Mononuclear cell (primary cell): ENCODE data around the gene STAC. TPM values are rescaled to one million over a fixed set of nuclear protein-coding genes. Genes with fewer than 3 reads are reported as not detected.
"Not testable (repeated sequence)": the region's sequence is repeated elsewhere in the genome, so short reads cannot be mapped to it uniquely, and the experiment has no call there.

Experiments used
- H3K27me3 ChIP-seq: 2 replicates; pipeline ENCODE4 v1.6.0; 2011; ENCODE audit warnings: low read length, control low read depth; ENCODE audit not compliant: insufficient read depth
- H3K4me1 ChIP-seq: 2 replicates; pipeline ENCODE4 v1.5.1; 2011; ENCODE audit warnings: mild to moderate bottlenecking, low read length, control low read depth; ENCODE audit not compliant: insufficient read depth
- H3K4me3 ChIP-seq: 2 replicates; pipeline ENCODE4 v1.5.1; 2011; ENCODE audit warnings: mild to moderate bottlenecking, low read length, moderate library complexity
- H3K9me3 ChIP-seq: 2 replicates; pipeline ENCODE4 v1.5.1; 2011; ENCODE audit warnings: low read depth, mild to moderate bottlenecking, control low read depth, low read length
- total RNA-seq: library from RNA; depleted of rRNA; stranded (reverse); fragments of >200 nt; gene quantifications from one replicate; pipeline ENCODE4 v1.2.3, GENCODE V29; 2012

Gene STAC
- total RNA-seq, 1 donor, result under 0.01 TPM

DNA sequence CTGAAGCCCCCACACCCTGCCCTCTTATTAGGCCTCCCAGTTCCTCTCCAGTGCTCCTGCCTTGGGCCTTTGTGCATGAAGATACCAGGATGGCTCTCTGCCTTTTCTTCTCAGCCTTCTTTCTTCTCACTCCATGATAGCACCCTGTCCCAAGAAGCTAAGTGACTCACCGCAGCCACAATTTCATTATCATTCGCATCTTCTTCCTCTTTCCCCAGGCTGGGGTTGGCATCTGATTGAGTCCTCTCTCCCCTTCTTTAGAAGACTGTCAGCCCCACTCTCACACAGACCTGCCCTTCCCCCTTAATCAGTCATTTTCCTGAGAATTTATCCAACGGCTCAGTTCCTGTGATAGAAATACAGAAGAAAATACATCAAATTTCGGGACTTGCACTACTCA lies 102.0 kb downstream of the STAC start:
- Histone ChIP-seq H3K27me3 (no peaks in the 10 kb centered on the region), H3K9me3 (no peaks in the 10 kb centered on the region), H3K4me3 (no peak overlapping the region), H3K4me1 (no peaks in the 10 kb centered on the region)

DNA sequence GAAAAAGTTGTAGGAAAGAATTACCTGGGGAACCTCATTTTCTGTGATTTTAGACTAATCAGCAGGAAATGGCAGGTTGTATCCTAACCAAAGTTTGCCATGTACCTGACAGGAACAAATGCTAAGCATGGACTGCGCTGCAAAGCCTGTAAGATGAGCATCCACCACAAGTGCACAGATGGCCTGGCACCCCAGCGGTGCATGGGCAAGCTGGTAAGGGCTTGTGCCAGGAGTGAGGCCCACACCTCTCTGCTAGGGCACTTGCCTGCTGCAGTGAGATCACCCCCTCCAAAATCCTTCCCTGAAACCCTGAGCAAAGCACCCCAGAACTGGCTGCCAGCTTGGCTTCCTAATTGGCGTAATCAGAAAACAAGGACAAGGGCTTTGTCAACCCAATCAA lies 102.6 kb downstream of the STAC start:
- no peak overlapping the region for H3K4me3 ChIP-seq
- H3K4me1 ChIP-seq, result no peaks in the 10 kb centered on the region
- no peaks in the 10 kb centered on the region for H3K27me3 ChIP-seq
- no peaks in the 10 kb centered on the region for H3K9me3 ChIP-seq

- H3K27me3 ChIP-seq, result no peaks in the 10 kb centered on the region
- no peaks in the 10 kb centered on the region for H3K4me1 ChIP-seq
- H3K4me3 ChIP-seq, result no peak overlapping the region
- no peaks in the 10 kb centered on the region for H3K9me3 ChIP-seq
Measured at GRCh38 chr3:36483709-36484108, 103.4 kb downstream of the STAC start.

DNA sequence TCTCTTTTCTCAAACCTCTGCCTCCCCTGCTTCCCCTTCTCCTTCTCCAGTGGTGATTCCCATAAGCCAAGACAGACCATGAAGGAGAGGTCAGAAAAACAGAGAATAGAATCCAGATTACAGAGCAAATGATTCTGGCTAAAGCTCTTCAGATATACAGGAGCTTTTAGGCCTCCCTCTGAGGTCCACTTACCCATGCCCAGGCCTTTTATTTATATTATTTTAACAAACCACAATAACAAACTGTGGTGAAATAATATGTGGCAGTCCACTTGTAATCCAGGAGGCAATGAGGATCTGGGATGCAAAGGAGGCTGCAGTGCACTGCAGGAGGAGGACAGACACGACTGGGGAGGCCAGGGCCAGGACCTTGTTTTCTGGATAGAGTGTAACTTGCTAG lies 104.1 kb downstream of the STAC start:
- Histone ChIP-seq H3K9me3 (no peaks in the 10 kb centered on the region), H3K4me1 (no peaks in the 10 kb centered on the region), H3K27me3 (no peaks in the 10 kb centered on the region), H3K4me3 (no peak overlapping the region)

DNA sequence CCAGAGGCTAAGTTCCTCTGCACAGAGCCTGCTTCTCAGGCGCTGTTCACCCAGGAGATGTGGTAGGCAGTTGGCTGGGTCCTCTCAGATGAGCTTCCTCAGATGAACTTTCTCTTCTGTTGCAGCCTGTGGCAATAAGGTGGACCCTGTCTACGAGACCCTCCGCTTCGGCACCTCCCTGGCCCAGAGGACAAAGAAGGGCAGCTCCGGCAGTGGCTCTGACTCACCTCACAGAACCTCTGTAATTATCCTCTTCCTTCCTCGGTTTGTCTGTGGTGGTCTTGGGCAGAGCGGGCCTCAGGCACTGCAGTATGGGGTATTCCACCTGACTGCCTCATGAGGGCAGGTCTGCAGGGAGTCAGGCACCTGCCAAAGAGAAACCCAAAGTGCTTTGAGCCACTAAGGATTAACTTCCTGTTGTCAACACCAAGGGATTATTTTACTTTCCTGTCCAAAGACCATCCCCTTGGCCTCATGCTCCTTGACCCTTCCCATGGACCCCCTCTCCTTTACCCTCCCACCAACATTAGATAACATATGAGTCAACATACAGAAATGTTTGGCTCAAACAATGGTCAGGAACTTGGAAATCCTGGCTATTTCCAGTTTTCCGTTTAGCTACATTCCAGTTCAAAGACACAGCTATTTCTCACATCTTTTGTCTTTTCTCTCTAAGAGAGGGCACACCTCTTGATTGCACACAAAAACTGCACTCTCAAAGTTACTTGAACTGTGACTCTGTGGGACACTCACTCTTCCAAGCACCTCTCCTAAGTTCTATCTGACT lies 105.9 kb downstream of the STAC start:
- no peak overlapping the region for H3K4me3 ChIP-seq

DNA sequence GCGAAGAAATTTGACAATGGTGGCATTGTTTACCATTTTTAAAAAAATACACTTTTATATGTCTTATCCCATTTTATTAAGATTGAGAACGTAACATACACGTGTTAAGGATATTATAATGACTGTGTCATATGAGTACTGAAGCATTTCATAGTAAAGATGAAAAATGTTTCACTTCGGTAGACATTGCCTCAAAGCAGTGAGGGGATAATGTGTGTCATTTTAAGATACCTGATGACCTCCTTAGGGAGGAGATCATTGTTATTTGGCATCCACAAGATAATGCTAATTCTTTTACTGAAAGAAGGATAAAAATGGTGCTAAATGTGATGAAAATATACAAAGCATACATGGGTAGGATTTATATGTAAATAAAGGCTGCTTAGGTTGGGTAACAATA lies 107.3 kb downstream of the STAC start:
- H3K4me1 ChIP-seq, result no peaks in the 10 kb centered on the region
- H3K4me3 ChIP-seq, result no peak overlapping the region
- no peaks in the 10 kb centered on the region for H3K9me3 ChIP-seq
- no peaks in the 10 kb centered on the region for H3K27me3 ChIP-seq

More for the DNA sequence above, 105.9 kb downstream of the STAC start:
- H3K27me3 ChIP-seq, result no peaks in the 10 kb centered on the region
- no peaks in the 10 kb centered on the region for H3K4me1 ChIP-seq
- no peaks in the 10 kb centered on the region for H3K9me3 ChIP-seq

DNA sequence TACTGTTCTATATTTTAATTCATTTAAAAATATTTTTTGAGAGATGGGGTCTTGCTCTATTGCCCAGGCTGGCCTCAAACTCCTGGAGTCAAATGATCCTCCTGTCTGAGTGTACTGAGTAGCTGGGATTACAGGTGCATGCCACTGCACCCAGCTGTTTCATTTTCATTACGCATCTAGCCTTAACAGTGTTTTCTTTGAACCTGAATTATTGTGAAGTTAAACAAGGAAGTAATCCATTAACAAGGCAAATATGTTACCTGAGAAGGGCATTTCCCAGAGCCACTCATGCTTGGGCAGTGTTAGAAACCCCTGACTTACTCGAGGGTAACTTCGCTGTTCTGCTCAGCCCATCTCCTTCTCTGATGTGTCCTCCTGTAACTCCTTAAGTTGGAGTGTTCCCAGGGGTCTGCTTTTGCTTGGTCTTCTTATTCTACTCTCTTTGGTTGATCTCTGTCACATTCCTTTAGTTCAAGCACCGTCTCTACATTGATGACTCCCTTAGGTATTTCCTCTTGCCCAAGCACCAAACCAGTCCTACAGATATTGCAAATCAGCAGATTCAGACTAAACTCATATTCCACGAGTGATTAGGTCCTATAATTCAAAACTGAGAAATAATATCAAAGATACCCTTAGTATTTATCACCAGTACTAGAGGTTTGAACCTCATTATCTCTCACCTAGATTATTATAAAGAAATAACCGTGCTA lies 107.9 kb downstream of the STAC start:
- no peaks in the 10 kb centered on the region for H3K4me1 ChIP-seq
- H3K27me3 ChIP-seq, result no peaks in the 10 kb centered on the region
- H3K4me3 ChIP-seq, result no peak overlapping the region
- H3K9me3 ChIP-seq, result no peaks in the 10 kb centered on the region

DNA sequence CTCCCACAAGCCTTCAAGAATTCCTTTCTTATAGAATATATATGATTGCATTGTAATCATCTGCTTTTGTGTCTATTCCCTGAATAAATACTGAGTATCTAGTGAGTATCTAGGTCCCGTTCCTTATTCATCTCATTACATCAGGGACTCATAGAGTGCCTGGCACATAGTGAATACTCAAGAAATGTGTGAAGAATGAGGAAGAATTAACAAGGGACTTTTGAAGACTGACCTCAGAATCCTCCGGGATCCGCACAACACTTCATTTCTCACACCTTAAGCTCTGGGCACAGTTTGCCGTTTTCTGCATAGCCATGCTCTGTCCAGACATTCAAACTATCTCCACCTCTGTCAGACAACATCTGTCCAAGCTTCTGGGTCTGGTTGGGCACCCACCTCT lies 108.8 kb downstream of the STAC start:
- Histone ChIP-seq H3K27me3 (no peaks in the 10 kb centered on the region), H3K4me1 (peaks cover 2% of the 10 kb centered on the region), H3K4me3 (no peak overlapping the region), H3K9me3 (no peaks in the 10 kb centered on the region)

- Histone ChIP-seq H3K4me1 (peaks cover 9% of the 10 kb centered on the region), H3K27me3 (no peaks in the 10 kb centered on the region), H3K9me3 (no peaks in the 10 kb centered on the region), H3K4me3 (no peak overlapping the region)
Measured at GRCh38 chr3:36489679-36490425, 109.5 kb downstream of the STAC start.

- no peaks in the 10 kb centered on the region for H3K9me3 ChIP-seq
- no peak overlapping the region for H3K4me3 ChIP-seq
- no peaks in the 10 kb centered on the region for H3K27me3 ChIP-seq
- H3K4me1 ChIP-seq, result peaks cover 40% of the 10 kb centered on the region
Measured at GRCh38 chr3:36493051-36493450, 112.7 kb downstream of the STAC start.

GRCh38 chr3:36494461-36495109 lies 114.3 kb downstream of the STAC start:
- H3K4me3 ChIP-seq, result no peak overlapping the region
- no peaks in the 10 kb centered on the region for H3K27me3 ChIP-seq
- H3K9me3 ChIP-seq, result no peaks in the 10 kb centered on the region
- peaks cover 40% of the 10 kb centered on the region for H3K4me1 ChIP-seq

DNA sequence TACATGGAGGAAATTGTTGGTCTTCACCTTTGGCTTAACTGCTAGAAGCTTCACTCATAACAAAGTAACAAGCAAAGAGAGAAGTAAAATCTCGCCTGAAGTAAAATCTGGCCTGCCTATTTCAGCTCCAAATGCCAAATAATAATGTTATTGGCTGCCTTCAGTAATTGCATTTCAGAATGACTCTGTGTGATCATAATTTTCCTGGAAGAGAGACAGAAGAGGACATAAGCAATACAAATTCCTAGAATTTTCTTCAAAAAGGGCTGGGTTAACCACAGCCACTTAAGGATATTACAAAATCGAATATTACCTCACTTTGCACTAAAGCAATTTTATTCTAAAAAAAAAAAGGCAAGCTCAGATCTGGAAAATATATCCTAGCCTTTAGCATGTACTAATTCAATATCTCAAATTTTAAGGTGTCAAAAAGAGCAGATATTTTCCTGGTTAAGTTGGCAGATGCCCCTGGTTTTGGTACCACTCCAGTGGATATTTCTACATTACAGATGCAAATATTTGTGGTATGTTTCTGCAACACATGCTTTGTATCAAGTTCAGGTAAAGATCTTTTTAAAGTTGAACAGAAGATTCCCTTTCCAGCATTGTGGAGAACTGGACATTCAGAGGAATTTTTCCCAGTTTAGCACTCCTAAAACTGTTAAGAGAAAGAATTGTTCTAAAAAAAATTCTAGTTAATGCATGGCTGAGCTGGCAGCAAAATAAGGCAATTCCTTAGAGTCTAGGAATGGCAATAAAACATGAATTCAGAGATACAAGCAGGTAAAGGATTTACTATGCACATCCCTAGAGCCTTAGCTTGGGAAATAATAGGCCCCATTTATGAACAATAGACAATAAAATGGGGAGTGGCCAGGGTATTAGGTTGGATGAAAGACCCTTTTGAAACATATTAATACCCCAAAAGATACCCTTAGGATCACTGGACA lies 116.7 kb downstream of the STAC start:
- peaks cover 40% of the 10 kb centered on the region for H3K4me1 ChIP-seq
- H3K4me3 ChIP-seq, result no peak overlapping the region
- no peaks in the 10 kb centered on the region for H3K9me3 ChIP-seq
- H3K27me3 ChIP-seq, result no peaks in the 10 kb centered on the region

DNA sequence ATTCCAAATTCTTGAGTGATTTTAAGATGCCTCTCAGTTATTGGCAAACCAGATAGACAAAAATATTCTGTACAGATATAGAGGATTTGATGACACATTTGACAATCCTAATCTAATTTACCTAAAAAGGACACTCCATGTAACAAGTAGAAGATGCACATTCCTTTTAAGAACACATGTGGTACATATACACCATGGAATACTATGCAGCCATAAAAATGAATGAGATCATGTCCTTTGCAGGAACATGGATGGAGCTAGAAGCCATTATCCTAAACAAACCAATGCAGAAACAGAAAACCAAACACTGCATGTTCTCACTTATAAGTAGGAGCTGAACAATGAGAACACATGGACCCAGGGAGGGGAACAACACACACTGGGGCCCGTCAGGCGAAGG lies 119.7 kb downstream of the STAC start:
- not testable (repeated sequence) for H3K27me3 ChIP-seq, H3K9me3 ChIP-seq

GRCh38 chr3:36501616-36502015 lies 121.3 kb downstream of the STAC start:
- no peaks in the 10 kb centered on the region for H3K27me3 ChIP-seq
- H3K4me3 ChIP-seq, result no peak overlapping the region
- H3K4me1 ChIP-seq, result peaks cover 13% of the 10 kb centered on the region
- H3K9me3 ChIP-seq, result no peaks in the 10 kb centered on the region

More for the DNA sequence above, 119.7 kb downstream of the STAC start:
- H3K4me3 ChIP-seq, result not testable (repeated sequence)
- peaks cover 28% of the 10 kb centered on the region for H3K4me1 ChIP-seq
